ENCODE results near the gene LMO1. TPM values are rescaled to one million over a fixed set of nuclear protein-coding genes. Genes with fewer than 3 reads are reported as not detected.

LMO1 gene
- polyA plus RNA-seq, 12 donors, result 0.77 to 11.1 (median 2.5) TPM; not detected in 2

GRCh38 chr11:8249482-8249881, 14.2 kb downstream of the LMO1 start:
- DNase-seq, result no peak

DNA sequence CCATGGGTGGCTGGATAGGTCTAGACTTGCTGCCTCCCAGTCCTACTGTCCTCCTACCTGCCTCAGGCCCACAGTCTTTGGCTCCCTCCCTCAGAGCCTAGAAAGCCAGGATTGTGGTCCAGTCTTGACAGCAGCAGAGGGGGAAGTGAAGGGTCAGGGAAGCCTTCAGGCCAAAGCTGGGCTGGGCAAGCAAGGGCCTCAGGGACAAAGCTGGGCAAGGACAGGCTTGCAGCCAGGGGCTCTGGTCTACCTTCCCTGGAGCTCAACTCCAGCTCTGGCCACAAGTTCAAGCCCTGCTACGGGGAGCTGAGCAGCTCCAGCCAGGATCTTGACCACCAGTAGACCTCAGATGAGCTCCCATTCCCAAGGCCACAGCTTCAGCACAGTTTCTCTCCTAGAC, 14.9 kb downstream of the LMO1 start:
- DNase-seq, result no peak

GRCh38 chr11:8247312-8247711, 16.4 kb downstream of the LMO1 start:
- no peak for DNase-seq

DNA sequence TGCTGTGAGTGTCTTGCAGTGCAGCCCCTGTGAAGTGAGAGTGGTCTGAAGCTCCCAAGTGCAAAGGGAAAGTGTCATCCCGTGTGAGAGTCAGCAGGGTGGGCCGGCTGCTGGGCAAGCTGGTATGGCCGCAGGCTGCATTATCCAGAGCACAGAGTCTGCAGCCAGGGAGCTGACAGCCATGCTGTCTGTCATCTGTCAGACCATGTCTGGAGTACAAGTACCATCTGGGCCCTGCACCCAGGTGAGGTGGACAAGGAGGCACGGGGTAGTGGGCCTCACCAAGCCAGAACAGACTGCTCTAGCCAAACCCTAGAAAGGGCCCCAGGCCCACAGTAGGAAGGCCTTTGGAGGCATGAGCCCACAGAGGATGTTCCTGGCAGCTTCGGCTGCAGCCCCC, 20.2 kb downstream of the LMO1 start:
- no peak for DNase-seq

- no peak for DNase-seq
Measured at GRCh38 chr11:8242499-8243280, 21.0 kb downstream of the LMO1 start.

DNA sequence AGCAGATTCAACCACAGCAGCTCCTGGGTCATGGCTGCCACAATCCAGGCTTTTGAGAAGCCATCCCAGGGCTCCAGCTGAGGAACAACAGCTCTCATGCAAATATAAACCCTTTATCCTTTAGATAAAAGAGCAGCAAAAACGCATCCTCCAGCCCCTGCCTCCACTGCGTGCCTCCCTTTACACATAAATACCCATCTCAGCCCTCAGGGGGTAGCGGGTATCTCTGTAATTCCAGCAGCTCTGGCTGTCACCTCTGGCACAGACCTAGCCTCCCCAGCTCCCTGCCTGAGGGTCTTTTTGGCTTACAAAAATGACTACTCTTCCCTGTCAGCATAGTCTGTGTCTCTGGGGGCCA, 21.6 kb downstream of the LMO1 start:
- DNase-seq, result no peak

- DNase-seq, result no peak
Measured at GRCh38 chr11:8241373-8242117, 22.1 kb downstream of the LMO1 start.

- no peak for DNase-seq
Measured at GRCh38 chr11:8239536-8240228, 24.0 kb downstream of the LMO1 start.

- no peak for DNase-seq
Measured at GRCh38 chr11:8239040-8239439, 24.6 kb downstream of the LMO1 start.

DNA sequence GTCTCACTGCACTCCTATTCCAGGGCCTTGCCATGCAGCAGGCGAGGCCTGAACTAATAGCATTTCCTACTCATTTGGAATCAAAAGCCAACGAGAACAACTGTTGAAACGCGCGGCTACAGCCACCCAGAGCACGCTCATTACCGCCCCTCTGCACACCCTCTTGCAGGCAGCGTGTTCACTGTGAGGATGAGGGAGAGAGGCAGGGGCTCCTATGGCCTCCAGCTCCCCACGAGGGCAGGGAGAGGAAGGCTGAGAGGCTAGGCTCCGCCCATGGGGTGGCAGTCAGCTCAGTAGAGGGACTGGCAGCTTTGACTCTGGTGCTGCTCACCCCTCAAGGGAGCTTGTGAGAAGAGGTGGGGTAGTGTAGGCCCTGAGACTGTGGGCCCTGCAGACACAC, 26.2 kb downstream of the LMO1 start:
- no peak for DNase-seq

GRCh38 chr11:8235925-8236324, 27.8 kb downstream of the LMO1 start:
- no peak for DNase-seq

GRCh38 chr11:8234910-8235309, 28.8 kb downstream of the LMO1 start:
- DNase-seq, result no peak

DNA sequence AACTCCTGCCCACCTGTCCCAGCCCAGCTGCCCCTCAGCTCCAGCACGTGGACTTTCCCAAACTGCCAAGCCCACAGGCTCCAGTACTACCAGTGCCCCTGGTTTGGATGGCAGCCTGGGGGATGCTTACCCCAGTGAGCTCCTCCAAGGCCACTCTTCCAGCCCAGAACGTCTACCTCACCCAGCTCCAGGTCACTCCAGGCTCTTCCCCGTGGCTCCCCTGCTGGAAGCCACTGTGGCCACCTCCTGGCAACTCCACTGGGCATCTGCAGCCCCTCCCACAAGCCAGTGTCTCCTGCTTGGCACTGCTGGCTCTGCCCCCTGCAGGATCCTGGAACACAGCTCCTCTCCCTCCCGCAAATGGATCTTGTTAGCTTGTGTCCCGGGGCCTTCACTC, 29.3 kb downstream of the LMO1 start:
- no peak for DNase-seq

DNA sequence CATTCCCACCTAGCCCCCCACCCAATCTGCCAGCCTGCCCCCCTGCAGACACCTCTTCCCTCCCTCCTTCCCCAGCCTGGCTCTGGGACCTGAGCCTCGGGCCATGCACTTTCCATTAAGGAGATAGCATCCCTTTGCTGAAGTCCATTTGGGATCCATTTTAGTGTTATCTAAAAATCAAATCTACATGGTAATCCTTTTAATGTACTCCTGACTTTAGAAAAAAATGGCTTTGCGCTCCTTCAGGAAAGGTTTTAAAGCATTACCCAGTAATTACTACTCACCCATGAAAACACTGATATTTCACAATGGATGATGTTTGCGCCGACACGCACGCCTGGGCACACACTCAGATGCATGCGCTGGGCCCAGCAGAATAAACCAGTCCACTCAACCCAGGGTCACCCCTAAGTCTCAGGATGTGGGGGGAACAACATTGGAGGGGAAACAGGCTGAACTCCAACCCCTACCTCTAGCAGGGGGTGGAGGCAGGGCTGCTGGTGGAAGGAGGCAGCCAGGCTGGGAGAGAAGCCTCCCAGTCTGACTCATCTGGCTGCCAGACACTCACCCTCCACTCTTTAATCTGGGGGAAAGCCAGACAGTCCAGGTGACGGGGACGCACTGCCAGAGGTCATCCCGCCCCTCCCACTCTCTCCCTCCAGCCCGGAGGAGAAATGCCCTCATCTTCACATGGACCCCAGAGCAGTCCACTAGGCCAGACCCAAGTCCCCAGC, 29.8 kb downstream of the LMO1 start:
- DNase-seq, result no peak

DNA sequence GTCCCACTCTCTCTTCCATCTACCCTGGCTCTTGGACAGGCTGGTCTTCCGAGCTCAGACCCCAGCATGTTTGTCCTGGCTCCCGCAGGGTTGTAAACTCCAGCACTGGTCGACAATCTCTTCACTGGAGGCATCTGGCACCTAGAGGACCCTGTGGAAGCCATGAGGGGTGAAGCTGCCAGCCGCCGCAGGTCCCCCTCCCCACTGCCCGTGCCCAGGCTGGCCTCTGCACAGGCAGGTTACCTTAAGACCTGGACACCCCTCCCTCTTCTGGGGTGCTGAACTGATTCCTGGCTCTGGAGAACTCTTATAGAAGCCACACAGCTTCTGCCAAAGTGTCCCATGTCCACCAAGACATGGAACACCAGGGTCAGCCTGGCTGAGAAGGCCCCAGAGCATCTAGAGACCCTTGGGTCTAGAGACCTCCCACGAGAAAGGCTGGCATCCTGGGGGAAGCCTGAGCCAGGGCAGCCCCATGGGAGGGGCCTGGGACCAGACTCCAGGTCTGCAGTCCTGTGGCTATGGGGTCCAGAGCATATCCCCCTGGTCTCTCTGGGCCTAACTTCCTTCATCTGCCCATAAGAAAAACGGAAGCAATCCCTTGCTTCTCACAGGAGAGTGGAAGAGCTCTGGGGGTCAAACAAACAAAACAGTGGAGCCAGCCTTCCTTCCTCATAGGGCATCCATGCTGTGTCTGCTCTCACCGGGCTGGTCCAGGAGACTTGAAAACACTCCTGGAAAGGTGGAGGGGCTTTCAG, 30.6 kb downstream of the LMO1 start:
- DNase-seq, result no peak

DNA sequence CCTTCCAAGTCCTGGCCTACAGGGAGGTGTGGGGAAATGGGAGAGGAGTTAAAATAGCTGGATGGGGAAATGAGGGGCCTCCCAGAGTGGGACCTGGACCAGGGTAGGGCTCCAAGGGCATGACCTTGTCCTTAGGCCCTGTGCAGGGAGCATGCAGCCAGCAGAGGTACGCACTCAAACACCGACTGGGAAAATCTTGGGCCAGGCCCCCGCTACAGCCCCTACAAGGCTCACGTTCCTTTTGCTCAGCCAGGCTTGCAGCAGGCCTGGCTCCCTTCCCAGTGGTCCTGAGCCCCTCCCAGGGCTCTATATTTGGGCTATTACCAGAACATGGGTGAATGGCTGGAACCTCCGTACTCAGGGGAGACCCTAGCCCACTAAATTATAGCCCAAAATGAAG, 31.3 kb downstream of the LMO1 start:
- DNase-seq, result no peak

- DNase-seq, result no peak
Measured at GRCh38 chr11:8231979-8232378, 31.7 kb downstream of the LMO1 start.

GRCh38 chr11:8230921-8231847, 32.5 kb downstream of the LMO1 start:
- DNase-seq, result no peak

DNA sequence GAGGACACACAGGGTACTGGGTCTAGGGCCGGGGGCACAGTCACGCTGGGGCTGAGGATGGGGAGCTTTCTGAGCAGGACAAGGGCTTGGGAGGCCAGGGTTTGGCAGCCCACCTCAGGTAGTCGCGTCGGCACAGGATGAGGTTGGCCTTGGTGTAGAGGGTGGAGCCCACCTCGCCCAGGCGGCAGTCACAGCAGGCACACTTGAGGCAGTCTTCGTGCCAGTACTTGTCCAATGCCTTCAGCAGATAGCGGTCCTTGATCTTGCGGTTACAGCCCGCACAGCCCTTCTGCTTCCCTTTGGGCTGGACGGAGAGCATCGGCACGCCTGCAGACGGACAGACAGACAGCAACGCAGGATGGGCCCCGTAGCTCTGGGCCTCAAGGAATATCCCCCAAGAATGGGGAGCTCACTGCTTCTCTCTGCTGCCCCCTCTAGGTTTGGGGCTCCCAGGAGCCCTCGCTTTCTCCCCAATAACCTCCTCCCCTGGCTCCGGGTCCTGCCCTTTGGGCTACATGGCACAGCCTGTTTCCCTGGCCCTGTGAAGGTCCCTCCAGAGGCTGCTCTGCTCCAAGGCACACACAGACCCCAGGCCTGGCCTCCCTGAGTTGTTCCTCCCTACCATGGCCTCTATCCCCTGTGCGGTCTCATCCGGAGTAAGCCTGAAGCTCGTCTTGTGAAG, 33.4 kb downstream of the LMO1 start:
- no peak for DNase-seq

Data from muscle of arm (tissue), 12 donors.